Neural crest cell (in vitro differentiated cells): ENCODE data around the gene BNIP2. TPM values are rescaled to one million over a fixed set of nuclear protein-coding genes. Genes with fewer than 3 reads are reported as not detected.

Experiments used
- DNase-seq: peaks from one replicate; pipeline ENCODE4 v3.0.0; 2021; ENCODE audit warnings: low read depth, mixed read lengths, low spot score
- H3K27ac Mint-ChIP-seq: one replicate; pipeline ENCODE4 v1.8.0; 2021; ENCODE audit warnings: mild to moderate bottlenecking, mixed read lengths; ENCODE audit not compliant: unreplicated experiment
- H3K27me3 Mint-ChIP-seq: 2 replicates; pipeline ENCODE4 v1.8.0; 2021; ENCODE audit warnings: low read depth, mild to moderate bottlenecking, mixed read lengths
- H3K36me3 Mint-ChIP-seq: 2 replicates; pipeline ENCODE4 v1.8.0; 2021; ENCODE audit warnings: low read depth, mild to moderate bottlenecking, mixed read lengths
- H3K4me1 Mint-ChIP-seq: 2 replicates; pipeline ENCODE4 v1.8.0; 2021; ENCODE audit warnings: mixed read lengths
- H3K4me3 Mint-ChIP-seq: one replicate; pipeline ENCODE4 v1.8.0; 2021; ENCODE audit warnings: mild to moderate bottlenecking, mixed read lengths
- H3K9me3 Mint-ChIP-seq: 2 replicates; pipeline ENCODE4 v1.8.0; 2021; ENCODE audit warnings: mixed read lengths
- total RNA-seq: library from RNA; stranded (reverse); gene quantifications from 2 replicates; pipeline ENCODE4 v1.2.1, GENCODE V29; 2021
- TF ChIP-seq, protein P1 (sequence below): fragments of 200-600 bp; sonication (generic); conservative IDR thresholded peaks from 2 replicates; pipeline ENCODE4 v1.5.0; 2021; ENCODE audit warnings: antibody characterized with exemption, mild to moderate bottlenecking

Gene BNIP2
- total RNA-seq, 1 donor from 2014 or later: 37.5 TPM

GRCh38 chr15:59678620-59679019 is 10.5 kb downstream of the BNIP2 start:
- Mint-ChIP-seq H3K36me3 (peaks cover 3% of the 10 kb centered on the region), H3K27me3 (no peaks in the 10 kb centered on the region), H3K4me3 (no peak overlapping the region), H3K9me3 (no peaks in the 10 kb centered on the region), H3K4me1 (no peaks in the 10 kb centered on the region), H3K27ac (no peak overlapping the region)
- DNase-seq: no peak
- TF ChIP-seq, protein P1, sequence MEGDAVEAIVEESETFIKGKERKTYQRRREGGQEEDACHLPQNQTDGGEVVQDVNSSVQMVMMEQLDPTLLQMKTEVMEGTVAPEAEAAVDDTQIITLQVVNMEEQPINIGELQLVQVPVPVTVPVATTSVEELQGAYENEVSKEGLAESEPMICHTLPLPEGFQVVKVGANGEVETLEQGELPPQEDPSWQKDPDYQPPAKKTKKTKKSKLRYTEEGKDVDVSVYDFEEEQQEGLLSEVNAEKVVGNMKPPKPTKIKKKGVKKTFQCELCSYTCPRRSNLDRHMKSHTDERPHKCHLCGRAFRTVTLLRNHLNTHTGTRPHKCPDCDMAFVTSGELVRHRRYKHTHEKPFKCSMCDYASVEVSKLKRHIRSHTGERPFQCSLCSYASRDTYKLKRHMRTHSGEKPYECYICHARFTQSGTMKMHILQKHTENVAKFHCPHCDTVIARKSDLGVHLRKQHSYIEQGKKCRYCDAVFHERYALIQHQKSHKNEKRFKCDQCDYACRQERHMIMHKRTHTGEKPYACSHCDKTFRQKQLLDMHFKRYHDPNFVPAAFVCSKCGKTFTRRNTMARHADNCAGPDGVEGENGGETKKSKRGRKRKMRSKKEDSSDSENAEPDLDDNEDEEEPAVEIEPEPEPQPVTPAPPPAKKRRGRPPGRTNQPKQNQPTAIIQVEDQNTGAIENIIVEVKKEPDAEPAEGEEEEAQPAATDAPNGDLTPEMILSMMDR: no peak

GRCh38 chr15:59678172-59678571 is 10.9 kb downstream of the BNIP2 start:
- no peaks in the 10 kb centered on the region for H3K9me3 Mint-ChIP-seq
- TF ChIP-seq, protein P1: no peak
- no peaks in the 10 kb centered on the region for H3K4me1 Mint-ChIP-seq
- no peak overlapping the region for H3K4me3 Mint-ChIP-seq
- peaks cover 3% of the 10 kb centered on the region for H3K36me3 Mint-ChIP-seq
- H3K27me3 Mint-ChIP-seq: no peaks in the 10 kb centered on the region
- no peak overlapping the region for H3K27ac Mint-ChIP-seq
- no peak for DNase-seq

- DNase-seq: no peak
- Mint-ChIP-seq H3K9me3 (no peaks in the 10 kb centered on the region), H3K27me3 (no peaks in the 10 kb centered on the region), H3K27ac (no peak overlapping the region), H3K36me3 (peaks cover 3% of the 10 kb centered on the region), H3K4me1 (no peaks in the 10 kb centered on the region), H3K4me3 (no peak overlapping the region)
- TF ChIP-seq, protein P1: no peak
These were observed 12.6 kb downstream of the BNIP2 start for GRCh38 chr15:59676565-59676964.

DNA sequence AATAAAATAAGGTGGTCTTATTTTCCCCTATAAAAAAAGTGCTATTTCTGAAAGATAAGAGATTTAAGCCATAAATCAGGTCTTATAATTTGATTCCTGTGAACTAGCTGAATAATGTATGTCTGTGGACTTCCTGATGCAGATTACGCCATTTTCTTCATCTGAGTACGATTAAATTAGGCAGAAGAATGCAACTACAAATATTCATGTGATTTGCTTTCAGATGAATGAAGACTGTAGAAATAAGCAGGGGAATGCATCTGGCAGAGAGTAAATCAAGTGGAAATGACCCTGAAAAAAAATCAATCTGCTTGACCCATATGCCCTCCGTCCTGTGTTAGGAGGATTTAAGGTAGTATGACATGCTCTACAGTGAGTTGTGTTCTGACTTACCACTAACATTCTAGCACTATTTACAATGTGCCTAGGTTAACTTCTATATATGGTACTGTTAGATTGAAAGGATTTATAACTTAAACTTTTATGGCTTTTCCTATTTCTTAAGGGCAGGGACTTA is 14.7 kb downstream of the BNIP2 start:
- TF ChIP-seq, protein P1: no peak
- DNase-seq: no peak
- peaks cover 7% of the 10 kb centered on the region for H3K36me3 Mint-ChIP-seq
- no peaks in the 10 kb centered on the region for H3K9me3 Mint-ChIP-seq
- H3K4me1 Mint-ChIP-seq: no peaks in the 10 kb centered on the region
- H3K27me3 Mint-ChIP-seq: no peaks in the 10 kb centered on the region
- no peak overlapping the region for H3K27ac Mint-ChIP-seq
- no peak overlapping the region for H3K4me3 Mint-ChIP-seq

- Mint-ChIP-seq H3K27me3 (no peaks in the 10 kb centered on the region), H3K4me1 (no peaks in the 10 kb centered on the region), H3K4me3 (no peak overlapping the region), H3K27ac (no peak overlapping the region), H3K36me3 (peaks cover 6% of the 10 kb centered on the region), H3K9me3 (no peaks in the 10 kb centered on the region)
- TF ChIP-seq, protein P1: no peak
- DNase-seq: no peak
These were observed 20.6 kb downstream of the BNIP2 start for GRCh38 chr15:59668556-59668955.
